ENCODE data around the gene PRKCB. TPM values are rescaled to one million over a fixed set of nuclear protein-coding genes. Genes with fewer than 3 reads are reported as not detected.

Gene PRKCB
- total and polyA plus RNA-seq, 2 donors (not counting 1 experiment from before 2014, with no cell fraction given) = 0.01 TPM; not detected in 1

DNA sequence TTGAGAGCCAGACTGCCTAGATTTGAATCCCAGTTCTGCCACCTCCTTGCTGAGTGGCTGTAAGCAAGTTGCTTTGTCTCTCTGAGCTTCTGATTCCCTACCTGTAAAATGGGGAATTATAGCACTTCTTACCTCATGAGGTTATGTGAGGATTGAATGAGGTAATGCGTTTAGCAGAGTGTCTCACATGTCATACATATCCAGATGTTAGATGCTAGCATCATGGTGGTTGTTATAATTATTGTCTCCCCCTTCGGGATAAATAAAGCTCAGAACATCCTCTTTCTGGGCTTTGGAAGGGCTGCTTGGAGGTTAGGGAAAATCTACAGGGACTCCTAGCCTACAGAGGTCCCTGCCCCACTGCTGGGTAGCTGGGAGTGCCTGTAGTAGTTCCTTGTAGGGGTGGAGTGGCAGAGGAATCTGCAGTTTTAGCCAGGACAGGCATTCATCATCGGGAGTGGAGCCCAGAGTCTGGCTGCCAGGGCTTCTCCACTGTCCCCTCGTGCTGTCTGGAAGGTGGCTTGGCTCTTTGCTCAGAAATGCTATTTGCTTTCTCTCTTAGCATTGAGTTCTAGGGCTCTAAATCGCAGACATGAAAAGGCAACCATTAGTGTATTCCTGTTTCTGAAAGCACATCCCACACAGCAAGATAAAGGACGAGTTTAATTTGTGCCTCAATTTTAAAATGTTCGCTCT is 282.5 kb downstream of the PRKCB start:
- H3K36me3 ChIP-seq (ENCODE audit: control insufficient read depth, insufficient read depth, low read length) = no peaks in the 10 kb centered on the region
- TF ChIP-seq, protein P1, sequence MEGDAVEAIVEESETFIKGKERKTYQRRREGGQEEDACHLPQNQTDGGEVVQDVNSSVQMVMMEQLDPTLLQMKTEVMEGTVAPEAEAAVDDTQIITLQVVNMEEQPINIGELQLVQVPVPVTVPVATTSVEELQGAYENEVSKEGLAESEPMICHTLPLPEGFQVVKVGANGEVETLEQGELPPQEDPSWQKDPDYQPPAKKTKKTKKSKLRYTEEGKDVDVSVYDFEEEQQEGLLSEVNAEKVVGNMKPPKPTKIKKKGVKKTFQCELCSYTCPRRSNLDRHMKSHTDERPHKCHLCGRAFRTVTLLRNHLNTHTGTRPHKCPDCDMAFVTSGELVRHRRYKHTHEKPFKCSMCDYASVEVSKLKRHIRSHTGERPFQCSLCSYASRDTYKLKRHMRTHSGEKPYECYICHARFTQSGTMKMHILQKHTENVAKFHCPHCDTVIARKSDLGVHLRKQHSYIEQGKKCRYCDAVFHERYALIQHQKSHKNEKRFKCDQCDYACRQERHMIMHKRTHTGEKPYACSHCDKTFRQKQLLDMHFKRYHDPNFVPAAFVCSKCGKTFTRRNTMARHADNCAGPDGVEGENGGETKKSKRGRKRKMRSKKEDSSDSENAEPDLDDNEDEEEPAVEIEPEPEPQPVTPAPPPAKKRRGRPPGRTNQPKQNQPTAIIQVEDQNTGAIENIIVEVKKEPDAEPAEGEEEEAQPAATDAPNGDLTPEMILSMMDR (conservative IDR thresholded peaks at IDR 0.05 in 1 of 2, IDR thresholded peaks at IDR 0.05 in 1 of 2; ENCODE audit: low read depth in 1 of 2, low read length in 2 of 2) = no peak
- TF ChIP-seq EZH2 (IDR thresholded peaks at IDR 0.05; ENCODE audit: low read length, missing control alignments) = no peak

DNA sequence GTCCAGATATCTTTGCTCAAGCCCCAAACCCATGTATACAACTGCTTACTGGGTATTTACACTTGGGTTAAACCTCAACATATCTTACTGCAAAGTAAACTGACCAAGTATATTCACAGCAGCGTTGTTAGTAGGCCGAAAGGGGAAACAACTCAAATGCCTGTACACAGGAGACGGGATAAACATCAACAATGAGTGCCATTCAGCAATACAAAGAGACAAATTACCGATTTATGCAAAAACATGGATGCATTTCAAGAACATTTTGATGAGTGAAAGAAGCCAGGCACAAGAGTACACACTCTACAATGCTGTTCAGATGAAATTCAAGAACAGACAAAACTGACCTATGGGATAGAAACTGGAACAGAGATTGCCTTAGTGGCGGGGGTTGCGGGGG is 284.0 kb downstream of the PRKCB start:
- H4K20me1 ChIP-seq (ENCODE audit: control insufficient read depth, extremely low read depth, insufficient read depth, low read length) = no peaks in the 10 kb centered on the region
- H3K4me1 ChIP-seq (ENCODE audit: control insufficient read depth, extremely low read depth, insufficient read depth, low read length) = no peaks in the 10 kb centered on the region
- H3K9ac ChIP-seq (ENCODE audit: insufficient read depth, low read length) = no peak overlapping the region
- no peaks in the 10 kb centered on the region for H3K36me3 ChIP-seq (ENCODE audit: control insufficient read depth, insufficient read depth, low read length)
- no peak for DNase-seq (ENCODE audit: low read depth in 2 of 2)
- H3K79me2 ChIP-seq (ENCODE audit: control insufficient read depth, insufficient read depth, low read length) = no peaks in the 10 kb centered on the region
- H3K27ac ChIP-seq (ENCODE audit: insufficient read depth, low read length) = no peak overlapping the region
- no peak overlapping the region for H3K4me2 ChIP-seq (ENCODE audit: extremely low read depth, insufficient read depth, low read length)
- TF ChIP-seq EZH2 (IDR thresholded peaks at IDR 0.05; ENCODE audit: low read length, missing control alignments) = no peak
- TF ChIP-seq, protein P1 (conservative IDR thresholded peaks at IDR 0.05 in 1 of 2, IDR thresholded peaks at IDR 0.05 in 1 of 2; ENCODE audit: low read depth in 1 of 2, low read length in 2 of 2) = no peak
- no peak overlapping the region for H3K4me3 ChIP-seq (replicated peaks in 1 of 4; ENCODE audit: control extremely low read depth in 1 of 4, insufficient read depth in 1 of 4, low read depth in 3 of 4, low read length in 4 of 4)
- H3K27me3 ChIP-seq (ENCODE audit: control insufficient read depth, insufficient read depth, low read length) = no peaks in the 10 kb centered on the region
- no peak overlapping the region for H2AFZ ChIP-seq (ENCODE audit: low read length)
- no peaks in the 10 kb centered on the region for H3K9me3 ChIP-seq (ENCODE audit: control insufficient read depth, insufficient read depth, low read depth, low read length)

More for the DNA sequence above, 282.5 kb downstream of the PRKCB start:
- no peaks in the 10 kb centered on the region for H4K20me1 ChIP-seq (ENCODE audit: control insufficient read depth, extremely low read depth, insufficient read depth, low read length)
- H3K79me2 ChIP-seq (ENCODE audit: control insufficient read depth, insufficient read depth, low read length) = no peaks in the 10 kb centered on the region
- H2AFZ ChIP-seq (ENCODE audit: low read length) = no peak overlapping the region
- no peak overlapping the region for H3K4me3 ChIP-seq (replicated peaks in 1 of 4; ENCODE audit: control extremely low read depth in 1 of 4, insufficient read depth in 1 of 4, low read depth in 3 of 4, low read length in 4 of 4)
- no peaks in the 10 kb centered on the region for H3K4me1 ChIP-seq (ENCODE audit: control insufficient read depth, extremely low read depth, insufficient read depth, low read length)
- H3K9ac ChIP-seq (ENCODE audit: insufficient read depth, low read length) = no peak overlapping the region
- H3K27ac ChIP-seq (ENCODE audit: insufficient read depth, low read length) = no peak overlapping the region
- no peak overlapping the region for H3K4me2 ChIP-seq (ENCODE audit: extremely low read depth, insufficient read depth, low read length)
- H3K27me3 ChIP-seq (ENCODE audit: control insufficient read depth, insufficient read depth, low read length) = no peaks in the 10 kb centered on the region
- no peaks in the 10 kb centered on the region for H3K9me3 ChIP-seq (ENCODE audit: control insufficient read depth, insufficient read depth, low read depth, low read length)
- no peak for DNase-seq (ENCODE audit: low read depth in 2 of 2)

GRCh38 chr16:24123275-24123674 is 287.5 kb downstream of the PRKCB start:
- TF ChIP-seq, protein P1 (conservative IDR thresholded peaks at IDR 0.05 in 1 of 2, IDR thresholded peaks at IDR 0.05 in 1 of 2; ENCODE audit: low read depth in 1 of 2, low read length in 2 of 2) = no peak
- no peak for TF ChIP-seq EZH2 (IDR thresholded peaks at IDR 0.05; ENCODE audit: low read length, missing control alignments)
- no peaks in the 10 kb centered on the region for H3K4me1 ChIP-seq (ENCODE audit: control insufficient read depth, extremely low read depth, insufficient read depth, low read length)

More at GRCh38 chr16:24123275-24123674, 287.5 kb downstream of the PRKCB start:
- Histone ChIP-seq H3K9me3 (ENCODE audit: control insufficient read depth, insufficient read depth, low read depth, low read length) (no peaks in the 10 kb centered on the region), H3K9ac (ENCODE audit: insufficient read depth, low read length) (no peak overlapping the region), H3K27ac (ENCODE audit: insufficient read depth, low read length) (no peak overlapping the region), H2AFZ (ENCODE audit: low read length) (no peak overlapping the region), H3K36me3 (ENCODE audit: control insufficient read depth, insufficient read depth, low read length) (no peaks in the 10 kb centered on the region), H3K4me3 (replicated peaks in 1 of 4; ENCODE audit: control extremely low read depth in 1 of 4, insufficient read depth in 1 of 4, low read depth in 3 of 4, low read length in 4 of 4) (no peak overlapping the region), H3K79me2 (ENCODE audit: control insufficient read depth, insufficient read depth, low read length) (no peaks in the 10 kb centered on the region), H3K4me2 (ENCODE audit: extremely low read depth, insufficient read depth, low read length) (no peak overlapping the region), H3K27me3 (ENCODE audit: control insufficient read depth, insufficient read depth, low read length) (no peaks in the 10 kb centered on the region), H4K20me1 (ENCODE audit: control insufficient read depth, extremely low read depth, insufficient read depth, low read length) (no peaks in the 10 kb centered on the region)
- no peak for DNase-seq (ENCODE audit: low read depth in 2 of 2)
